Measurements from ENCODE around the gene TMEM47. TPM values are rescaled to one million over a fixed set of nuclear protein-coding genes. Genes with fewer than 3 reads are reported as not detected.
A peak's percentile ranks its signal among the peaks of the same experiment; 100 is the strongest.

Gene TMEM47
- total RNA-seq, 1 experiment from 2014 or later = 80.9 TPM

DNA sequence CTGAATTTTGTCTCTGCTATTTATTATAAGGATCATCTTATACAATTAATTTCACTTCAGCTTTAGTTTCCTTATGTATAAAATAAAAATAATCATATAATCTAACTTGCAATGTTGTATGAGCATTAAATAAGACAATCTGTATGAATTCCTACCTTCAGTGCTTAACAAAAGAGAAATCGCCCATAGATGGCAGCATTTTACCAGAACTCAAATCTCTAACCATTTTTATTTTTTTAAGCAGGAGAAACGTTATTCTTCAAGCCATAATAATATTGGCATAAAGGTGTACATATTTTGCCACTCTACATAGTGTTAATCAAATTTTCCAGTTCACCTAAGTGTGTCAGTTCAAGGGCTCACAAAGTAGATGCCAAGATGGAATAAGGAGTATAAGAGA, 78.8 kb downstream of the TMEM47 start:
- BruUV-seq (replicated peaks) = no TSS peak
- Mint-ChIP-seq H3K36me3 (ENCODE audit: insufficient read depth, unreplicated experiment) (no peaks in the 10 kb centered on the region), H3K9me3 (ENCODE audit: low read depth, unreplicated experiment) (no peaks in the 10 kb centered on the region), H3K4me3 (ENCODE audit: low read depth, unreplicated experiment) (no peak overlapping the region), H3K27me3 (ENCODE audit: unreplicated experiment) (no peaks in the 10 kb centered on the region), H3K27ac (ENCODE audit: unreplicated experiment) (no peak overlapping the region), H3K4me1 (ENCODE audit: low read depth, unreplicated experiment) (peaks cover 28% of the 10 kb centered on the region)
- intact Hi-C loops (cut with micrococcal nuclease; ENCODE audit: unreplicated experiment) = loop anchor here (5.0 to 10.0 kb wide), 2 partner anchors 211 to 337 kb away; no protein-coding TSS in a partner anchor
- DNase-seq = peak; percentile 15
- no peak for TF ChIP-seq CTCF (IDR thresholded peaks at IDR 0.05; ENCODE audit: unreplicated experiment)
- CTCF ChIA-PET = no interaction called here

Data from Calu3 (cell line).